IMR-90 (cell line): ENCODE data around the gene NAPB. TPM values are rescaled to one million over a fixed set of nuclear protein-coding genes. Genes with fewer than 3 reads are reported as not detected.
"Not testable (repeated sequence)": the region's sequence is repeated elsewhere in the genome, so short reads cannot be mapped to it uniquely, and the experiment has no call there.

Experiments used
- ATAC-seq: fragments of 200-7000 bp; cut with Tn5 transposase; 2 replicates; pipeline ENCODE4 v1.9.1; 2020; ENCODE audit warnings: low read depth, mild to moderate bottlenecking, moderate library complexity
- BruUV-seq: library from RNA; stranded (reverse); fragments of 400-500 nt; replicated peaks from 2 replicates; lab custom pipeline; 2021; lab: Mats Ljungman, UMichigan
- CTCF ChIA-PET: fragments of 300-600 bp; formaldehyde crosslinking; extraction: SDS; loops from one replicate; lab custom pipeline; 2021; ENCODE audit warnings: antibody characterized with exemption; lab: Yijun Ruan, JAX
- POLR2A ChIA-PET: fragments of 300-600 bp; sonication (Branson Sonifier 250); formaldehyde crosslinking; loops from one replicate; lab custom pipeline; 2022; ENCODE audit warnings: antibody characterized with exemption; ENCODE audit not compliant: unreplicated experiment; lab: Charles Lee
- DNase-seq: peaks from one replicate; pipeline ENCODE4 v3.0.0; 2013
- H2AFZ ChIP-seq: replicated peaks from 2 replicates; pipeline ENCODE3; 2013; ENCODE audit warnings: low read length, mild to moderate bottlenecking; ENCODE audit not compliant: poor library complexity
- H2AK5ac ChIP-seq: 2 replicates; pipeline ENCODE4 v1.6.1; 2013; ENCODE audit warnings: low read depth, low read length, inconsistent platforms
- H2AK9ac ChIP-seq: replicated peaks from 2 replicates; pipeline ENCODE3; 2013; ENCODE audit warnings: mild to moderate bottlenecking, low read depth, low read length, moderate library complexity; ENCODE audit not compliant: poor library complexity
- H2BK120ac ChIP-seq: 2 replicates; pipeline ENCODE4 v1.6.1; 2013; ENCODE audit warnings: low read depth, low read length, inconsistent platforms
- H2BK15ac ChIP-seq: 3 replicates; pipeline ENCODE4 v1.6.1; 2013; ENCODE audit warnings: low read depth, low read length, inconsistent platforms
- H2BK20ac ChIP-seq: 2 replicates; pipeline ENCODE4 v1.6.1; 2013; ENCODE audit warnings: low read depth, mild to moderate bottlenecking, inconsistent platforms, low read length, moderate library complexity
- H2BK5ac ChIP-seq: 2 replicates; pipeline ENCODE4 v1.6.1; 2013; ENCODE audit warnings: mild to moderate bottlenecking, low read depth, low read length, inconsistent platforms; ENCODE audit not compliant: poor library complexity, severe bottlenecking
- H3K14ac ChIP-seq: replicated peaks from 2 replicates; pipeline ENCODE4 v1.6.1; 2013; ENCODE audit warnings: low read depth, low read length, inconsistent platforms
- H3K18ac ChIP-seq: 2 replicates; pipeline ENCODE4 v1.6.1; 2013; ENCODE audit warnings: low read depth, low read length, control low read depth
- H3K23ac ChIP-seq: 2 replicates; pipeline ENCODE4 v1.6.1; 2013; ENCODE audit warnings: low read depth, low read length, inconsistent platforms
- H3K27ac ChIP-seq: 2 replicates; pipeline ENCODE4 v1.5.1; 2013; ENCODE audit warnings: mild to moderate bottlenecking, control low read depth, low read length; ENCODE audit not compliant: insufficient read depth
- H3K27me3 ChIP-seq: 2 replicates; pipeline ENCODE4 v1.6.1; 2013; ENCODE audit warnings: low read length; ENCODE audit not compliant: control insufficient read depth, insufficient read depth
- H3K36me3 ChIP-seq: 2 replicates; pipeline ENCODE4 v1.6.1; 2013; ENCODE audit warnings: low read length, mixed read lengths; ENCODE audit not compliant: control insufficient read depth, insufficient read depth
- H3K4ac ChIP-seq: 2 replicates; pipeline ENCODE4 v1.6.1; 2013; ENCODE audit warnings: low read depth, low read length, inconsistent platforms
- H3K4me1 ChIP-seq: 2 replicates; pipeline ENCODE4 v1.6.1; 2013; ENCODE audit warnings: low read length, mixed read lengths; ENCODE audit not compliant: control insufficient read depth, insufficient read depth
- H3K4me2 ChIP-seq: 2 replicates; pipeline ENCODE4 v1.6.1; 2013; ENCODE audit warnings: low read depth, mild to moderate bottlenecking, control low read depth, low read length, moderate library complexity
- H3K4me3 ChIP-seq: 2 replicates; pipeline ENCODE4 v1.5.1; 2013; ENCODE audit warnings: low read depth, mild to moderate bottlenecking, control low read depth, low read length, moderate library complexity; ENCODE audit not compliant: insufficient read depth
- H3K56ac ChIP-seq: 2 replicates; pipeline ENCODE4 v1.6.1; 2013; ENCODE audit warnings: low read length, inconsistent platforms; ENCODE audit not compliant: insufficient read depth; ENCODE audit errors: extremely low read depth
- H3K79me1 ChIP-seq, 2 experiments: 2 replicates each; pipeline ENCODE4 v1.6.1; 2013; ENCODE audit warnings: low read length in 2 of 2, inconsistent platforms in 1 of 2, low read depth in 1 of 2
- H3K9ac ChIP-seq: 2 replicates; pipeline ENCODE4 v1.6.1; 2013; ENCODE audit warnings: low read depth, low read length, control low read depth
- H3K9me1 ChIP-seq: 2 replicates; pipeline ENCODE4 v1.6.1; 2013; ENCODE audit warnings: low read length, inconsistent platforms; ENCODE audit not compliant: insufficient read depth
- H3K9me3 ChIP-seq: 2 replicates; pipeline ENCODE4 v1.6.1; 2013; ENCODE audit warnings: low read length; ENCODE audit not compliant: control insufficient read depth, insufficient read depth
- H4K20me1 ChIP-seq: 2 replicates; pipeline ENCODE4 v1.6.1; 2013; ENCODE audit warnings: low read length, inconsistent platforms; ENCODE audit not compliant: insufficient read depth
- H4K5ac ChIP-seq: 2 replicates; pipeline ENCODE4 v1.6.1; 2013; ENCODE audit warnings: mild to moderate bottlenecking, low read depth, low read length, control low read depth
- H4K8ac ChIP-seq, 2 experiments: 2 replicates each; pipeline ENCODE4 v1.6.1; 2013; ENCODE audit warnings: low read depth in 2 of 2, low read length in 2 of 2, control low read depth in 1 of 2, inconsistent platforms in 1 of 2
- H4K91ac ChIP-seq: 2 replicates; pipeline ENCODE4 v1.6.1; 2013; ENCODE audit warnings: low read depth, low read length, inconsistent platforms; ENCODE audit not compliant: insufficient read depth
- WGBS, 2 experiments: methylation state at CpG; one replicate each; pipeline versions ENCODE4 v1.1.5 to v1.1.7; 2013; ENCODE audit warnings: missing lambda C conversion rate in 2 of 2; ENCODE audit not compliant: insufficient read length in 1 of 2; ENCODE audit errors: extremely low coverage in 2 of 2; 5-methylcytosine and 5-hydroxymethylcytosine counted together
- dilution Hi-C: fragments of 300-500 bp; cut with HindIII; formaldehyde crosslinking; loops from one replicate; pipeline ENCODE4 v1.14.3; 2018; ENCODE audit warnings: low sequenced_read_pairs; ENCODE audit not compliant: unreplicated experiment
- in situ Hi-C: fragments of 300-500 bp; cut with MboI; formaldehyde crosslinking; loops from 3 replicates; pipeline ENCODE4 v1.14.3; 2019; ENCODE audit warnings: low sequenced_read_pairs, inconsistent platforms, mixed read lengths
- intact Hi-C: fragments of 100-400 bp; cut with micrococcal nuclease; formaldehyde crosslinking; loops from 2 replicates; pipeline ENCODE4 v1.10.0; 2022
- polyA plus RNA-seq, 3 experiments: library from polyadenylated mRNA; depleted of rRNA; stranded (reverse); fragments of >200 nt; gene quantifications; 2 replicates each; pipeline ENCODE4 v1.2.3, GENCODE V29; 2012; ENCODE audit warnings: low replicate concordance in 1 of 3
- total RNA-seq: library from RNA; depleted of rRNA; stranded (reverse); fragments of >200 nt; gene quantifications from 2 replicates; pipeline ENCODE4 v1.2.3, GENCODE V29; 2012

The NAPB gene
- total and polyA plus RNA-seq, 2 of the 4 experiments (the other 2 are of a cell fraction): 4.4 to 5.2 TPM

DNA sequence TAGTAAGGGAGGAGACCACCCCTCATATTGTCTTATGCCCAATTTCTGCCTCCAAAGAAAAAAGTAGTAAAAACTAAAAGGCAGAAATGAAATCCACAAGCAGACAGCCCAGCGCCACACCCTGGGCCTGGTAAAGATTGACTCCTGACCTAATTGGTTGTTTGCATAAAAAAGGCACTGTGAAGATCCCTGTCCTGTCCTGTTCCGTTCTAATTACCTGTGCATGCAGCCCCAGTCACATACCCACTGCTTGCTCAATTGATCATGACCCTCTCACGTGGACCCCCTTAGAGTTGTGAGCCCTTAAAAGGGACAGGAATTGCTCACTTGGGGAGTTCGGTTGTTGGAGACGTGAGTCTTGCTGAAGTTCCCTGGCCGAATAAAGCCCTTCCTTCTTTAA is 72.8 kb downstream of the NAPB start:
- H3K23ac ChIP-seq, H3K9ac ChIP-seq: not testable (repeated sequence)
- H4K20me1 ChIP-seq: peaks cover 18% of the 10 kb centered on the region

More for the DNA sequence above, 72.8 kb downstream of the NAPB start:
- H2AFZ ChIP-seq, H3K27ac ChIP-seq, H3K4me2 ChIP-seq, ATAC-seq, CTCF ChIA-PET, H3K4me1 ChIP-seq, BruUV-seq, H2BK20ac ChIP-seq, H2BK120ac ChIP-seq, H2BK15ac ChIP-seq, H3K18ac ChIP-seq, H3K9me1 ChIP-seq, intact Hi-C loops, H3K36me3 ChIP-seq, dilution Hi-C loops, H3K56ac ChIP-seq, H4K91ac ChIP-seq, H3K27me3 ChIP-seq, H3K9me3 ChIP-seq, H3K4ac ChIP-seq, H4K8ac ChIP-seq, H2AK9ac ChIP-seq, H4K5ac ChIP-seq, H3K4me3 ChIP-seq, H2BK5ac ChIP-seq, H3K14ac ChIP-seq, H2AK5ac ChIP-seq, POLR2A ChIA-PET, DNase-seq: not testable (repeated sequence)
- in situ Hi-C loops: loop anchor here (10.0 to 25.0 kb wide), 2 partner anchors 294 to 1011 kb away; no protein-coding TSS in a partner anchor
- WGBS, 2 experiments: no CpG with 5 or more reads among the region's 6 CpGs
- peaks cover 0 to 21% of the 10 kb centered on the region in 2 experiments; a peak in 3 of 4 replicates for H3K79me1 ChIP-seq
